C4-2B (cell line): ENCODE measurements around the gene SSR1.
"Not testable (repeated sequence)": the region's sequence is repeated elsewhere in the genome, so short reads cannot be mapped to it uniquely, and the experiment has no call there.

Source experiments
- ZFX ChIP-seq: fragments of 450-650 bp; IDR thresholded peaks from 2 replicates; pipeline ENCODE4 v1.6.1; 2017
- TF ChIP-seq, protein P1 (sequence below): fragments of 450-650 bp; conservative IDR thresholded peaks from 2 replicates; pipeline ENCODE4 v1.5.1; 2017; ENCODE audit warnings: mild to moderate bottlenecking

DNA sequence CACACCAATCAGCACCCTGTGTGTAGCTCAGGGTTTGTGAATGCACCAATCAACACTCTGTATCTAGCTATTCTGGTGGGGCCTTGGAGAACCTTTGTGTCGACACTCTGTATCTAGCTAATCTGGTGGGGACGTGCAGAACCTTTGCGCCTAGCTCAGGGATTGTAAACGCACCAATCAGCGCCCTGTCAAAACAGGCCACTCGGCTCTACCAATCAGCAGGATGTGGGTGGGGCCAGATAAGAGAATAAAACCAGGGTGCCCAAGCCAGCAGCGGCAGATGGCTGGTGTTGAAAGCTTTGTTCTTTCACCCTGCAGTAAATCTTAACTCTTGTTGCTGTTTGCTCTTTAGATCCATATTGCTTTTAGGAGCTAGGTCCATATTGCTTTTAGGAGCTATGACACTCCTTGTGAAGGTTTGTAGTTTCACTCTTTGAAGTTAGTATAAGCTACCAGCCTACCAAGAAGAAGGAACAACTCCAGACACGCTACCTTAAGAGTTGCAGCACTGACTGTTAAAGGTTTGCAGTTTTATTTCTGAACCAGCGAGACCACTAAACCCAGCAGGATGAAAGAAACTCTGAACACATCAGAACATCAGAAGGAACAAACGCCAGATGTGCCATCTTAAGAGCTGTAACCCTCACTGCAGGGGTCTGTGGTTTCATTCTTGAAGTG lies 31.9 kb upstream of the SSR1 start:
- TF ChIP-seq, protein P1, sequence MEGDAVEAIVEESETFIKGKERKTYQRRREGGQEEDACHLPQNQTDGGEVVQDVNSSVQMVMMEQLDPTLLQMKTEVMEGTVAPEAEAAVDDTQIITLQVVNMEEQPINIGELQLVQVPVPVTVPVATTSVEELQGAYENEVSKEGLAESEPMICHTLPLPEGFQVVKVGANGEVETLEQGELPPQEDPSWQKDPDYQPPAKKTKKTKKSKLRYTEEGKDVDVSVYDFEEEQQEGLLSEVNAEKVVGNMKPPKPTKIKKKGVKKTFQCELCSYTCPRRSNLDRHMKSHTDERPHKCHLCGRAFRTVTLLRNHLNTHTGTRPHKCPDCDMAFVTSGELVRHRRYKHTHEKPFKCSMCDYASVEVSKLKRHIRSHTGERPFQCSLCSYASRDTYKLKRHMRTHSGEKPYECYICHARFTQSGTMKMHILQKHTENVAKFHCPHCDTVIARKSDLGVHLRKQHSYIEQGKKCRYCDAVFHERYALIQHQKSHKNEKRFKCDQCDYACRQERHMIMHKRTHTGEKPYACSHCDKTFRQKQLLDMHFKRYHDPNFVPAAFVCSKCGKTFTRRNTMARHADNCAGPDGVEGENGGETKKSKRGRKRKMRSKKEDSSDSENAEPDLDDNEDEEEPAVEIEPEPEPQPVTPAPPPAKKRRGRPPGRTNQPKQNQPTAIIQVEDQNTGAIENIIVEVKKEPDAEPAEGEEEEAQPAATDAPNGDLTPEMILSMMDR: not testable (repeated sequence)
- TF ChIP-seq ZFX: not testable (repeated sequence)
